ENCODE measurements around the gene TP53TG3D.
"Not testable (repeated sequence)": the region's sequence is repeated elsewhere in the genome, so short reads cannot be mapped to it uniquely, and the experiment has no call there.

TP53TG3D gene

GRCh38 chr16:32252986-32253385 is at the start of gene TP53TG3D:
Gene TP53TG3D (plus strand): TSS chr16:32253286. CDS start chr16:32253354, 68 bp downstream.
- not testable (repeated sequence) for DNase-seq

GRCh38 chr16:32253507-32253906 is 421 bp downstream of the TP53TG3D start:
- peak; percentile 18 to 44 for DNase-seq

DNA sequence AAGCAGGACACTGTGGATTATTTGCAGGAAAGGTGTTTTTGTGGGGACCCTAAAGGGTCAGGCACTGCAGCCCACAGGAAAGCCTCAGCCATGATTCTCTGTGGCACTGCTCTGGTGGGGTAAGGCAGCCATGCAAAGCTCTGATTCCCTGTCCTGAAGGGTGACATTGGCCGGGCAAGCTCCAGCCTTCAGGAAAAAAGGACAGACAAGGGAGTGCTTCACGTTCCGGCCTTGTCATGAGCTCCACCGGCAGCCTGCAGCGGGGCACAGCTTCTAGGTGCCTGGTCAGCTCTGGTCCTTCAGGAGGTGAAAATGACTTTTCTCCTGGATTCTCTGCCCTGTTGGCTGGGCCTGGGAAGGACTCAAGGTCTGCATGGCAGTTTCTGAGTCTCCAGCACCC is 8.4 kb downstream of the TP53TG3D start:
- DNase-seq, result not testable (repeated sequence)

GRCh38 chr16:32263552-32263951 is 10.5 kb downstream of the TP53TG3D start:
- not testable (repeated sequence) for DNase-seq

GRCh38 chr16:32281910-32282309 is 28.8 kb downstream of the TP53TG3D start:
- not testable (repeated sequence) for DNase-seq

DNA sequence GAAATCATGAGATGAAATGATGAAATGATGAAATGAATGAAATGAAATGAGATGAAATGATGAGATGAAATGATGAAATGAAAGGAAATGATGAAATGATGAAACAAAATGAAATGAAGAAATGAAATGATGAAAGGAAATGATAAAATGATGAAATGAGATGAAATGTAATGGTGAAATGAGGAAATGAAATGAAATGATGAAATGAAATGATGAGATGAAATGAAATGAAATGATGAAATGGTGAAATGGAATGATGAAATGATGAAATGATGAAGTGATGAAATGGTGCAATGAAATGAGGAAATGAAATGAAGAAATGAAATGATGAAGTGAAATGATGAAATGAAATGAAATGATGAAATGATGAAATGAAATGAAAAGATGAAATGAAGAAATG is 29.9 kb downstream of the TP53TG3D start:
- not testable (repeated sequence) for DNase-seq

GRCh38 chr16:32283917-32284495 is 30.9 kb downstream of the TP53TG3D start:
- not testable (repeated sequence) for DNase-seq

- DNase-seq, result not testable (repeated sequence)
Observed at GRCh38 chr16:32284800-32285796, 32.0 kb downstream of the TP53TG3D start.

- DNase-seq, result not testable (repeated sequence)
Observed at GRCh38 chr16:32286193-32286592, 33.1 kb downstream of the TP53TG3D start.

GRCh38 chr16:32287743-32288142 is 34.7 kb downstream of the TP53TG3D start:
- not testable (repeated sequence) for DNase-seq

GRCh38 chr16:32289197-32289596 is 36.1 kb downstream of the TP53TG3D start:
- DNase-seq, result not testable (repeated sequence)

DNA sequence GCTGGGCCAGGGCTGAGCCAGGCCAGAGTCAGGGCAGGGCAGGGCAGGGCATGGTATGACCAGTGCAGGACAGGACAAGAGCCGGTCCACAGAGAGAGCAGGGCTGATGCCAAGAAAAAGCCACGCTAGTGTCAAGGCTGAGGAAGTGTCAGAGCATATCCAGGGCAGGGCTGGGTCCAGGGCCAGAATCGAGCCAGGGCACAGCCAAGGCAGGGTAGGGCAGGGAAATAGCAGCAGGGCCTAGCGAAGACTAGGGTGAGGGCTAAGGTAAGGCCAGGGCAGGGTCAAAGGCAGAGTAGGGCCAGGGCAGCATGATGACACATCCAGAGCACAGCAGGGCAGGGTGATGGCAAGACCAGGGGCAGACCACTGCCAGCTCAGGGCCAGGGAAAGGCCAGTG is 49.7 kb downstream of the TP53TG3D start:
- DNase-seq, result not testable (repeated sequence)

Data from stimulated activated CD4-positive, alpha-beta T cell treated with anti-CD3 and anti-CD28 coated beads, Interleukin-2, amount 100 ng/mL, for 24 hours (primary cell).